ENCODE measurements around the gene TSC2.

- TF ChIP-seq CTCF (IDR thresholded peaks at IDR 0.05) (no peak), POLR2A (IDR thresholded peaks at IDR 0.05) (no peak)
Observed at GRCh38 chr16:2046893-2047329, 874 bp upstream of the TSC2 start.
